ENCODE data around the gene CCDC93.

Gene CCDC93, protein sequence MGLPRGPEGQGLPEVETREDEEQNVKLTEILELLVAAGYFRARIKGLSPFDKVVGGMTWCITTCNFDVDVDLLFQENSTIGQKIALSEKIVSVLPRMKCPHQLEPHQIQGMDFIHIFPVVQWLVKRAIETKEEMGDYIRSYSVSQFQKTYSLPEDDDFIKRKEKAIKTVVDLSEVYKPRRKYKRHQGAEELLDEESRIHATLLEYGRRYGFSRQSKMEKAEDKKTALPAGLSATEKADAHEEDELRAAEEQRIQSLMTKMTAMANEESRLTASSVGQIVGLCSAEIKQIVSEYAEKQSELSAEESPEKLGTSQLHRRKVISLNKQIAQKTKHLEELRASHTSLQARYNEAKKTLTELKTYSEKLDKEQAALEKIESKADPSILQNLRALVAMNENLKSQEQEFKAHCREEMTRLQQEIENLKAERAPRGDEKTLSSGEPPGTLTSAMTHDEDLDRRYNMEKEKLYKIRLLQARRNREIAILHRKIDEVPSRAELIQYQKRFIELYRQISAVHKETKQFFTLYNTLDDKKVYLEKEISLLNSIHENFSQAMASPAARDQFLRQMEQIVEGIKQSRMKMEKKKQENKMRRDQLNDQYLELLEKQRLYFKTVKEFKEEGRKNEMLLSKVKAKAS

DNA sequence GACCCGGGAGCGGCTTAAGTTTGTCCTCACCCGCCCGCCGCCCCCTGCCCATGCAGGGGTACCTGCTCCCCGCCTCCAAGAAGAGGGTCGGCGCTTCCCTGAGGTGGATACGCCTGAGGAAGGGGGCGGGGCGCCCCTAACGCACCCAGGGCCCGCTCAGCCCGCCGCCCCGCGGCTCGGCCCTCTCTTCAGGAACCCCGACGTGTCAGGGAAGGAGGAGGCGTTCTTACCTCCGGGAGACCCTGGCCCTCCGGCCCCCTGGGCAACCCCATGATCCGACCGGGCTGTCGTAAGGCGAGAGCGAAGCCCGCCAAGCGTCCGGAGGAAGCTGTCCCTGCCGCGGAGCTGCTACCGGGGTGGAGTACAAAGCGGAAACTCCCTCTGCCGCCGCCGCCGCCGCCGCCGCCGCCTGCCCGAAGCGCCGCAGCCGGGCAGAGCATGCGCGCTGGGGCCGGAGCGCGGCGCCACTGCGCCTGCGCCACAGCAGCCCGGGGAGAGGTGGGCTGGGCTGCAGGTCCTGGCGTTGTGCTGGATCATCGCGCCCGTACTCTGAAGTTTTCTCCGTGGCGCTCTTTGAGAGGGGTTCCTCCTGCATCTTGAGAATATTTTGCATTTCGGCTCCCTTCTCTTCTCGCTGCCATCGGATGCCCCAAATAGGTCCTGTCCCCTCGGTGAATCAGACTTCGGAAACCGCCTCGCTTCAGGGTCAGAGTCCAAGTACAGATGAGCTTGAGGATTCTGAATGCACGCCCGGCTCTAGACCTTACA is at the start of gene CCDC93:
Gene CCDC93 (minus strand): TSS at position 347 of the 768 bp plus-strand sequence. CDS start 75 bp downstream, at position 272.
- TF ChIP-seq, protein P1, sequence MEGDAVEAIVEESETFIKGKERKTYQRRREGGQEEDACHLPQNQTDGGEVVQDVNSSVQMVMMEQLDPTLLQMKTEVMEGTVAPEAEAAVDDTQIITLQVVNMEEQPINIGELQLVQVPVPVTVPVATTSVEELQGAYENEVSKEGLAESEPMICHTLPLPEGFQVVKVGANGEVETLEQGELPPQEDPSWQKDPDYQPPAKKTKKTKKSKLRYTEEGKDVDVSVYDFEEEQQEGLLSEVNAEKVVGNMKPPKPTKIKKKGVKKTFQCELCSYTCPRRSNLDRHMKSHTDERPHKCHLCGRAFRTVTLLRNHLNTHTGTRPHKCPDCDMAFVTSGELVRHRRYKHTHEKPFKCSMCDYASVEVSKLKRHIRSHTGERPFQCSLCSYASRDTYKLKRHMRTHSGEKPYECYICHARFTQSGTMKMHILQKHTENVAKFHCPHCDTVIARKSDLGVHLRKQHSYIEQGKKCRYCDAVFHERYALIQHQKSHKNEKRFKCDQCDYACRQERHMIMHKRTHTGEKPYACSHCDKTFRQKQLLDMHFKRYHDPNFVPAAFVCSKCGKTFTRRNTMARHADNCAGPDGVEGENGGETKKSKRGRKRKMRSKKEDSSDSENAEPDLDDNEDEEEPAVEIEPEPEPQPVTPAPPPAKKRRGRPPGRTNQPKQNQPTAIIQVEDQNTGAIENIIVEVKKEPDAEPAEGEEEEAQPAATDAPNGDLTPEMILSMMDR (IDR thresholded peaks at IDR 0.05; ENCODE audit: low read depth, low read length, missing control alignments): no peak
- peak within 1 kb of the TSS; percentile 70 for H3K4me3 ChIP-seq (replicated peaks; ENCODE audit: low read depth, low read length)
- peak; percentile 32 for DNase-seq (ENCODE audit: extremely low read depth, low read depth)

DNA sequence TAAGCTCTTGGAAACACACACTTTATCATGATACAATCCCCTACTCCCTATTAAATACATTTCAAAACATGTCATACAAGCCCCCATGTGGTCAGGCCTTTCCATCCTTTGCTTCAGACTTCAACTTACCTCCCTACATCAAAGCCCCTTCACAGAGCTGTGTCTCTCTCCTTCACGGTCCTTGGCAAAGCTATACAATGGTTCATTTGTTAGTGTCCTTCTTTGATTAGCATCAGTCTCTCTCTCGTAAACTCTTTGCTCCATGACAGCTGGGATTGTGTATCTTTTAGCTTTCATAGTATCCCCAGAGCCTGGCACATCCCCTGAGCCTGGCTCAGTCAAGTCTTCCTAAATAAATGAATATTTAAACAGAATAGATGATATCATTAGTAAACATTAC is 48.8 kb upstream of the CCDC93 start:
- TF ChIP-seq, protein P1 (IDR thresholded peaks at IDR 0.05; ENCODE audit: low read depth, low read length, missing control alignments): no peak
- H3K4me3 ChIP-seq (replicated peaks; ENCODE audit: low read depth, low read length): no peak overlapping the region
- no peak for DNase-seq (ENCODE audit: extremely low read depth, low read depth)

DNA sequence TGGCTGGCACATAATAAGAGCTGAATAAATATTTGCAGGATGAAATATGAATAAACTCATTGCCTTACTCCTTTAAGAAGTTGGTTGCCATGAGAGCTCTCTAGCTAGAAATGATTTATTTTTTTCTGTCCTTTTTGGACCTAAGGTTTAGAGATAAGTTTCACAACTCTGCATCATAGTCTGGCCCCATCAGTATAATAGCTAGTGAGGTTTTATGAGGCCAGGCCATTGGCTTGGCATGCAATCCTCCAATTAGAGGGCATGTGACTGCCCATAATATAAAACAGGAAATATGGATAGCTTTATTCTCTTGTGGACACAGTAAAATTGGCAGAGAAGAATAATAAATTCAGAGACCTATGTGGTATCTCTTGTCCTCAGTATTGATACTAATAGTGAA is 48.2 kb upstream of the CCDC93 start:
- DNase-seq (ENCODE audit: extremely low read depth, low read depth): no peak
- TF ChIP-seq, protein P1 (IDR thresholded peaks at IDR 0.05; ENCODE audit: low read depth, low read length, missing control alignments): no peak
- H3K4me3 ChIP-seq (replicated peaks; ENCODE audit: low read depth, low read length): no peak overlapping the region

DNA sequence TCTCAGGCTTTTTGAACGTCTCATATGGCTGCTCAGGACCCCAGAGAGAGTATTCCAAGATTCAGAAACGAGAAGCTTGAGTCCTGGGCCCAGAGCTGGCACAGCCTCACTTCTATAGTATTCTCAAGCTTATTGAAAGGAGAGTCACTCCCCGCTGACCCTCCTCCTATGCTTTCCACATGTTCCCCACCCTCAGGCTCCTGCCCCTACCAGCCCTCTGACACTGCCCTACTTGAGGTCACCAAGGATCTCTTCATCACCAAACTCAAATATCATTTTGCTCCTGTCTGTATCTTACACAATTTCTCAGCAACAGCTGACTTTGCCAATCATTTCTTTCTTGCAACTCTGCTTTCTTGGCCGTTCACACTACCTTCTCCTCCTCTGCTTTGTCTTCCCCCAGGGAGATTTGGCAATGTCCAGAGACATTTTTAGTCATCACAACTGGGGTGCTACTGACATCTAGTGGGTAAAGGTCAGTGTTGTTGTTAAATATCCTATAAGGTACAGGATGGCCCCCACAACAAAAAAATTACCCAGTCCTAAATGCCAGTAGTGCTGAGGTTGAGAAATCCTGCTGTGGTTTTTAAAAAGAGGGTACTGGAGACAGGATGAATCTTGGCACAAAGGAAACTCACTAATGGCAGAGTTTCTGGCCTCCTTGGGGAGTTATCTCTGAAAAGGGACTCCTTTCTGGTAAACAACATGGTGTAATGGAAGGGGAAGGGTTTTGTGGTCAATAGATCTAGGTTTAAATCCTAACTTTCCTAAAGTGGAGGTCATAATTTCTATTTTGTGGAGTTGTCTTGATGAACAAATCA is 47.5 kb upstream of the CCDC93 start:
- no peak for DNase-seq (ENCODE audit: extremely low read depth, low read depth)
- H3K4me3 ChIP-seq (replicated peaks; ENCODE audit: low read depth, low read length): no peak overlapping the region
- TF ChIP-seq, protein P1 (IDR thresholded peaks at IDR 0.05; ENCODE audit: low read depth, low read length, missing control alignments): peak; percentile 5

DNA sequence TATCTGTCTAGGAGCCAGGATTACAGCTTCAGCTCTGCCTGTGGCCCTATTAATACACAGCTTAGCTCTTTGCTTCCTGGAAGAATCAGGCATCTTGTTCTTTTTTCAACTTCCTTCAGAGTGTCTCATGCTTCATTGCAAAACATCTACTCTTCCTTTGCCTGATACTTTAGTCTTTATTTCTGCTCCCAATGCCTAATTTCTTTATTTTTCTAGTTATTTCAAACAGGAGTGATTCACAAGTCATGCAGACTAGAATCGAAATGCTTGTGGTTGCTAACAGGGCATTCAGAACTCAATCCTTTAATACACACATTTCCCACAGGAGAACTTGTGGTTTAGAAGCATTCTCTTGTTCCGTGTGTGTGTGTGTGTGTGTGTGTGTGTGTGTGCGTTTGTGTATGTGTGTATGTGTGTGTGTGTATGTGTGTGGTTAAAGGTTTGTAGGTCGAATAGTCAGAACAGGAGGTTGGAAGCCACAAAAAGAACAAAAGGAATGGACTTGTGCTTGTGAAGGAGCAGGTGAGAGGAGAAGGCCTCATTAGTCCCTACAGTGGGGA is 46.1 kb upstream of the CCDC93 start:
- TF ChIP-seq, protein P1 (IDR thresholded peaks at IDR 0.05; ENCODE audit: low read depth, low read length, missing control alignments): no peak
- DNase-seq (ENCODE audit: extremely low read depth, low read depth): no peak
- H3K4me3 ChIP-seq (replicated peaks; ENCODE audit: low read depth, low read length): no peak overlapping the region

DNA sequence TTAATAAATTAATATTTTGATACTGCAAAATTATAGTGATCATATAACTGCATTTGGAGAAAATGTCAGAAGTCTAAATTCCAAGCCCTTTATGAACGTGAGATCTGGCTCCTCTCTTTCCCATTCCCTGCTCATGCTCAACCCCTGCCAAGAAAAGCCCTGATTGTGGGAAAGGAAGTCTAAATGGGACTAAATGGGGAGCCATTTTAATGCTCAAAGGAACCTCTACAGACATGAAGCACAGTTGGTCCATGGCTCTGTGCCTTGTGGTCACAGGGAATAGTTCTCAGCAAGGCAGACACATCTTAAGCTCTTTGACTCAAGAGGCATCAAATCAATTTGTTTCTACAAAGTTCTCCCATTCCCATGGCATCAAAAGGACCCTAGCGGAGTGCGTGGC is 45.1 kb upstream of the CCDC93 start:
- TF ChIP-seq, protein P1 (IDR thresholded peaks at IDR 0.05; ENCODE audit: low read depth, low read length, missing control alignments): no peak
- no peak overlapping the region for H3K4me3 ChIP-seq (replicated peaks; ENCODE audit: low read depth, low read length)
- no peak for DNase-seq (ENCODE audit: extremely low read depth, low read depth)

All from HFF-Myc (cell line).